Endothelial cell of umbilical vein (primary cell): ENCODE results near the gene RNF187. TPM values are rescaled to one million over a fixed set of nuclear protein-coding genes. Genes with fewer than 3 reads are reported as not detected.

Source experiments
- BruUV-seq: library from RNA; stranded (reverse); fragments of 400-500 nt; replicated peaks from 2 replicates; lab custom pipeline; 2021; lab: Mats Ljungman, UMichigan
- CTCF ChIA-PET: fragments of 300-600, 350-600 bp; sonication (Branson Sonifier 250); formaldehyde crosslinking; loops from one replicate; lab custom pipeline; 2021; ENCODE audit warnings: antibody characterized with exemption, inconsistent platforms; lab: Charles Lee
- POLR2A ChIA-PET: fragments of 300-600, 350-600 bp; sonication (Branson Sonifier 250); formaldehyde crosslinking; loops from one replicate; lab custom pipeline; 2021; ENCODE audit warnings: antibody characterized with exemption, inconsistent platforms; lab: Charles Lee
- DNase-seq: peaks from one replicate; pipeline ENCODE4 v3.0.0-alpha.2; 2011; ENCODE audit warnings: low read depth, low spot score
- FAIRE-seq: peaks from 2 replicates; lab custom pipeline; 2011; peaks lifted over from hg19 to GRCh38; lab: Jason Lieb, UNC
- H2AFZ ChIP-seq: 2 replicates; pipeline ENCODE4 v1.6.0; 2012; ENCODE audit warnings: low read depth, low read length, control low read depth, inconsistent platforms
- H3K27ac ChIP-seq: 2 replicates; pipeline ENCODE4 v1.5.1; 2011; ENCODE audit warnings: low read depth, mild to moderate bottlenecking, control low read depth, low read length, moderate library complexity; ENCODE audit not compliant: insufficient read depth
- H3K27me3 ChIP-seq, 2 experiments: 2 replicates each; pipeline versions ENCODE4 v1.6.0 to v1.6.1; 2011; ENCODE audit warnings: low read length in 2 of 2, mixed read lengths in 1 of 2; ENCODE audit not compliant: control insufficient read depth in 2 of 2, insufficient read depth in 2 of 2
- H3K36me3 ChIP-seq, 2 experiments: 2 replicates in 1 of 2; 3 replicates in 1 of 2; pipeline ENCODE4 v1.5.1; 2011; ENCODE audit warnings: low read length in 2 of 2, mild to moderate bottlenecking in 1 of 2, moderate library complexity in 1 of 2; ENCODE audit not compliant: control insufficient read depth in 2 of 2, insufficient read depth in 2 of 2; ENCODE audit errors: extremely low read depth in 1 of 2
- H3K4me1 ChIP-seq: 3 replicates; pipeline ENCODE4 v1.5.1; 2011; ENCODE audit warnings: mild to moderate bottlenecking, low read length; ENCODE audit not compliant: control insufficient read depth, insufficient read depth; ENCODE audit errors: extremely low read depth
- H3K4me2 ChIP-seq: 2 replicates; pipeline ENCODE4 v1.6.1; 2011; ENCODE audit warnings: low read length, control low read depth, mixed read lengths; ENCODE audit not compliant: insufficient read depth
- H3K4me3 ChIP-seq, 3 experiments: fragments of 200-600 bp in 1 of 3; sonication (generic), shearing (Covaris generic) in 1 of 3; replicated peaks in 1 of 3; 2 replicates each; pipeline ENCODE4 v1.5.1; 2011 to 2016; ENCODE audit warnings: control low read depth in 3 of 3, low read length in 3 of 3, mild to moderate bottlenecking in 2 of 3, inconsistent platforms in 1 of 3, low read depth in 1 of 3, moderate library complexity in 1 of 3; ENCODE audit not compliant: insufficient read depth in 1 of 3
- H3K79me2 ChIP-seq: 2 replicates; pipeline ENCODE4 v1.6.0; 2012; ENCODE audit warnings: low read length, inconsistent platforms; ENCODE audit not compliant: control insufficient read depth, insufficient read depth
- H3K9ac ChIP-seq: replicated peaks from 2 replicates; pipeline ENCODE3; 2011; ENCODE audit warnings: low read length, control low read depth; ENCODE audit not compliant: insufficient read depth; ENCODE audit errors: extremely low read depth
- H3K9me1 ChIP-seq: replicated peaks from 3 replicates; pipeline ENCODE4 v1.6.0; 2011; ENCODE audit warnings: mild to moderate bottlenecking, low read length; ENCODE audit not compliant: control insufficient read depth, insufficient read depth; ENCODE audit errors: extremely low read depth
- H3K9me3 ChIP-seq: replicated peaks from 2 replicates; pipeline ENCODE4 v1.5.1; 2012; ENCODE audit warnings: low read length, inconsistent platforms; ENCODE audit not compliant: control insufficient read depth, insufficient read depth
- H4K20me1 ChIP-seq: replicated peaks from 2 replicates; pipeline ENCODE3; 2011; ENCODE audit warnings: mild to moderate bottlenecking, low read length; ENCODE audit not compliant: control insufficient read depth, insufficient read depth; ENCODE audit errors: extremely low read depth
- EZH2 ChIP-seq: IDR thresholded peaks from 2 replicates; pipeline ENCODE4 v1.6.1; 2012; ENCODE audit warnings: borderline replicate concordance, low read depth, mild to moderate bottlenecking, moderate library complexity, low read length, inconsistent platforms; ENCODE audit not compliant: severe bottlenecking
- FOS ChIP-seq: IDR thresholded peaks from 2 replicates; pipeline ENCODE4 v1.6.1; 2011; ENCODE audit warnings: mild to moderate bottlenecking, low read length, moderate library complexity, borderline replicate concordance; ENCODE audit not compliant: insufficient read depth
- GATA2 ChIP-seq: IDR thresholded peaks from 2 replicates; pipeline ENCODE4 v1.7.0; 2011; ENCODE audit warnings: low read depth, mild to moderate bottlenecking, moderate library complexity, mixed read lengths, low read length; ENCODE audit not compliant: insufficient read length, insufficient read depth
- JUN ChIP-seq: IDR thresholded peaks from 2 replicates; pipeline ENCODE4 v1.6.1; 2011; ENCODE audit warnings: borderline replicate concordance, low read depth; ENCODE audit not compliant: insufficient read length, insufficient read depth
- MYC ChIP-seq: IDR thresholded peaks from one replicate; pipeline ENCODE4 v1.6.1; 2011; ENCODE audit warnings: mild to moderate bottlenecking, low read depth, low read length
- POLR2A ChIP-seq: IDR thresholded peaks from 2 replicates; pipeline ENCODE4 v1.6.1; 2012; ENCODE audit warnings: low read depth, mild to moderate bottlenecking, control low read depth, low read length
- POLR2AphosphoS5 ChIP-seq: IDR thresholded peaks from 2 replicates; pipeline ENCODE4 v1.6.1; 2012; ENCODE audit warnings: low read depth, mild to moderate bottlenecking, control low read depth, low read length, moderate library complexity; ENCODE audit not compliant: insufficient read depth
- dilution Hi-C: fragments of 300-500 bp; cut with MboI; formaldehyde crosslinking; loops from one replicate; pipeline ENCODE4 v1.15.0; 2019; ENCODE audit warnings: low sequenced_read_pairs; ENCODE audit not compliant: extremely low pct_ligation_motif_present
- intact Hi-C: fragments of 100-400 bp; cut with micrococcal nuclease; formaldehyde crosslinking; loops from one replicate; pipeline ENCODE4 v1.10.0; 2022
- polyA plus RNA-seq, 4 experiments: library from polyadenylated mRNA; depleted of rRNA in 3 of 4; stranded (reverse) in 3 of 4; unstranded in 1 of 4; fragments of >200 nt; gene quantifications; 2 replicates each; pipeline versions ENCODE4 v1.2.1 to v1.2.3, GENCODE V29; 2011 to 2012; ENCODE audit warnings: missing spikeins in 1 of 4
- total RNA-seq: library from RNA; stranded (reverse); gene quantifications from 2 replicates; pipeline ENCODE4 v1.2.3, GENCODE V29; 2021
- TF ChIP-seq, protein P1 (sequence below), 2 donors: IDR thresholded peaks; 1 replicate in 1 of 2; 2 replicates in 1 of 2; pipeline ENCODE4 v1.5.1; 2011; ENCODE audit warnings: low read length in 2 of 2, mild to moderate bottlenecking in 2 of 2, moderate library complexity in 2 of 2, control low read depth in 1 of 2, inconsistent platforms in 1 of 2, low read depth in 1 of 2; ENCODE audit not compliant: insufficient read depth in 1 of 2; ENCODE audit errors: extremely low read depth in 1 of 2
- TF ChIP-seq, protein P2 (sequence below): IDR thresholded peaks from 2 replicates; pipeline ENCODE4 v1.6.1; 2011; ENCODE audit not compliant: insufficient read depth, insufficient read length

The RNF187 gene
- total and polyA plus RNA-seq, 2 donors (not counting 3 experiments of a cell fraction or from before 2014, with no cell fraction given) = 48.0 to 86.4 TPM

DNA sequence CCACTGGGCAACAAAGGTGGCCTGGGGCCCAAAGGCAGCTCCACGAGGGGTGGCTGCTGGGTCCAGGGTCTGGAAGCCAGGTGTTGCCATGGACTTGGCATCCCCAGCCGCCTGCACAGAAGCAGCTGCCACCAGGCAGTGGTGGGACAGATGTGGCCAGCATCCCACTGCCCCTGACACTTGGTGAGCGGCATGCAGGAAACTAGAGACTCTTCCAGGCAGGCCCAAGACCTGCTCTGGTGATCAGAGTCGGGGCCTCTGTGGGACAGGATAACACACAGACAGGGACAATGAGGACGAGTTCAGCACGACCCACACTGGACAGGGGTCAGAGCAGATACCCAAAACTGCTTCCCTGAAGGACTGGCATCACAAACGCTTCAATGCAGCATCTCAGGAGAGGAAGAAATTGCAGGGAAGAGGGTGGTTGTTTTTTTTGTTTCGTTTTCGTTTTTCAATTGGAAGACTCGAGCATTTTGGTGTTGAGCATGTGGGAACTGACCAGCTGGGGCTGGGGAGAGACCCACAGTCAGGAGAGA is 34.1 kb upstream of the RNF187 start:
- Histone ChIP-seq H3K4me1 (peaks cover 11% of the 10 kb centered on the region), H3K27ac (no peak overlapping the region), H3K9me1 (no peaks in the 10 kb centered on the region), H3K9ac (no peak overlapping the region), H3K4me2 (no peak overlapping the region), H3K9me3 (no peaks in the 10 kb centered on the region), H3K36me3 (no peaks in the 10 kb centered on the region), H2AFZ (no peak overlapping the region), H4K20me1 (no peaks in the 10 kb centered on the region), H3K79me2 (no peaks in the 10 kb centered on the region), H3K4me3 (no peak overlapping the region), H3K27me3 (peaks cover 0 to 2% of the 10 kb centered on the region in 2 experiments)
- dilution Hi-C loops = no loop called here
- intact Hi-C loops = no loop called here
- ChIA-PET POLR2A (no interaction called here), CTCF (no interaction called here)
- BruUV-seq = no TSS peak
- DNase-seq (no peak), FAIRE-seq (no peak)
- TF ChIP-seq MYC = no peak
- TF ChIP-seq POLR2A = no peak
- TF ChIP-seq EZH2 = no peak
- TF ChIP-seq, protein P1, sequence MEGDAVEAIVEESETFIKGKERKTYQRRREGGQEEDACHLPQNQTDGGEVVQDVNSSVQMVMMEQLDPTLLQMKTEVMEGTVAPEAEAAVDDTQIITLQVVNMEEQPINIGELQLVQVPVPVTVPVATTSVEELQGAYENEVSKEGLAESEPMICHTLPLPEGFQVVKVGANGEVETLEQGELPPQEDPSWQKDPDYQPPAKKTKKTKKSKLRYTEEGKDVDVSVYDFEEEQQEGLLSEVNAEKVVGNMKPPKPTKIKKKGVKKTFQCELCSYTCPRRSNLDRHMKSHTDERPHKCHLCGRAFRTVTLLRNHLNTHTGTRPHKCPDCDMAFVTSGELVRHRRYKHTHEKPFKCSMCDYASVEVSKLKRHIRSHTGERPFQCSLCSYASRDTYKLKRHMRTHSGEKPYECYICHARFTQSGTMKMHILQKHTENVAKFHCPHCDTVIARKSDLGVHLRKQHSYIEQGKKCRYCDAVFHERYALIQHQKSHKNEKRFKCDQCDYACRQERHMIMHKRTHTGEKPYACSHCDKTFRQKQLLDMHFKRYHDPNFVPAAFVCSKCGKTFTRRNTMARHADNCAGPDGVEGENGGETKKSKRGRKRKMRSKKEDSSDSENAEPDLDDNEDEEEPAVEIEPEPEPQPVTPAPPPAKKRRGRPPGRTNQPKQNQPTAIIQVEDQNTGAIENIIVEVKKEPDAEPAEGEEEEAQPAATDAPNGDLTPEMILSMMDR (IDR thresholded peaks at IDR 0.05; ENCODE audit: extremely low read depth in 1 of 2, insufficient read depth in 1 of 2, low read depth in 1 of 2, low read length in 2 of 2) = no peak
- no peak for TF ChIP-seq FOS
- TF ChIP-seq, protein P2, sequence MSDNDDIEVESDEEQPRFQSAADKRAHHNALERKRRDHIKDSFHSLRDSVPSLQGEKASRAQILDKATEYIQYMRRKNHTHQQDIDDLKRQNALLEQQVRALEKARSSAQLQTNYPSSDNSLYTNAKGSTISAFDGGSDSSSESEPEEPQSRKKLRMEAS = no peak
- TF ChIP-seq GATA2 = no peak
- TF ChIP-seq JUN = no peak
- TF ChIP-seq POLR2AphosphoS5 = no peak
